Right atrium auricular region (tissue), 2 donors: ENCODE data around the gene NUP205. TPM values are rescaled to one million over a fixed set of nuclear protein-coding genes. Genes with fewer than 3 reads are reported as not detected.
A peak's percentile ranks its signal among the peaks of the same experiment; 100 is the strongest.

Source experiments
- DNase-seq: peaks from one replicate; pipeline ENCODE4 v3.0.0-alpha.2; 2019; ENCODE audit warnings: low spot score
- H3K27ac ChIP-seq, 2 donors: fragments of 200-600 bp; sonication (generic); 1 replicate in 1 of 2; 2 replicates in 1 of 2; pipeline ENCODE4 v1.5.1; 2016 to 2019
- H3K27me3 ChIP-seq, 2 donors: fragments of 200-600 bp; sonication (generic); one replicate each; pipeline versions ENCODE4 v1.5.1 to v1.6.0; 2017 to 2019
- H3K36me3 ChIP-seq: fragments of 200-600 bp; sonication (generic); one replicate; pipeline ENCODE4 v1.5.1; 2016
- H3K4me1 ChIP-seq, 2 donors: fragments of 200-600 bp; sonication (generic); one replicate each; pipeline versions ENCODE4 v1.5.1 to v1.6.0; 2017 to 2019
- H3K4me3 ChIP-seq, 2 donors: fragments of 200-600 bp; sonication (generic); 1 replicate in 1 of 2; 2 replicates in 1 of 2; pipeline ENCODE4 v1.5.1; 2017 to 2019; ENCODE audit warnings: mild to moderate bottlenecking in 1 of 2, moderate library complexity in 1 of 2
- H3K9me3 ChIP-seq, 2 donors: fragments of 200-600 bp; sonication (generic); one replicate each; pipeline ENCODE4 v1.5.1; 2019
- total RNA-seq, 2 donors: library from RNA; depleted of rRNA; stranded (reverse); fragments of >200 nt; gene quantifications; one replicate each; pipeline ENCODE4 v1.1.0, GENCODE V29; 2016
- TF ChIP-seq, protein P1 (sequence below), 2 donors: fragments of 200-600 bp; sonication (generic); IDR thresholded peaks; one replicate each; pipeline ENCODE4 v1.5.1; 2019; ENCODE audit warnings: antibody characterized with exemption in 2 of 2

The NUP205 gene
- total RNA-seq, 2 donors from 2014 or later = 14.3 to 17.2 TPM

DNA sequence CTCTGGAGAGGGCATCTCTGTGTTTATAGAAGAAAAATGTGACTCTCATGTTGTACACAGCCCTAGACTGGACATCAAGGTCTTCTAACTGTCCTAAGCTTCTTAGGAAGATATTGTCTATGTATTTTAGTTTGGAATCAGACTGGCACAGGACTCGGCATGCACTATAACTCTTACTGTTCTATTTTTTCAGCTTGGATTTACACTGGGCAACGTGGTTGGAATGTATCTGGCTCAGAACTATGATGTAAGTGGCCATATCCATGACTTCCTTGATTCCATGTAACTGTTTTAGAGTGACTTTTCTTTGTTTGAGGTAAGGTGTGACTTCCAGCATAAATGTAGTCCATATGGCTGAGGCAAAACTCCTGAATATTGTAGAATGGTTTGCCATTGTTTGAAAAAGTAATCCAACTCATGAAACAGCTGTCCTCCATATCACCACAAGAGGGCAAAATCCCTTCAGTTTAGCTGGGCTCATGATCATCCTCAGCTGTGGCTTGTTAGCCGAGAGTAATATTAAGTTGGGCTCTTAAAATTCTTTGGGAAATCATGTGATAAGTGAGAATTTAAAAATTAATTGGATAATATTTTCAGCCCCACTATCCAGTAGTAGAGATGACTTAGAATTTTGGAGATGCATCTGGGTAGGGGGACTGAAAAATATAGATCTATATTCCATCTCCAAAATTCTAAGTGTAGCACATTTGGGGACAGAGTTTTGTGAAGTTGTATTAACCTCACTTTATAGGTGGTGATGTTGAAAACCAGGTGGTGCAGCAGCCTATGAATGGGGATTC lies 115.0 kb downstream of the NUP205 start:
- Histone ChIP-seq H3K36me3 (peaks cover 7% of the 10 kb centered on the region), H3K27ac (peak overlapping the region; percentile 55 to 62), H3K9me3 (no peaks in the 10 kb centered on the region), H3K4me1 (peaks cover 0 to 43% of the 10 kb centered on the region in 2 donors), H3K27me3 (no peaks in the 10 kb centered on the region), H3K4me3 (no peak overlapping the region)
- DNase-seq = no peak
- TF ChIP-seq, protein P1, sequence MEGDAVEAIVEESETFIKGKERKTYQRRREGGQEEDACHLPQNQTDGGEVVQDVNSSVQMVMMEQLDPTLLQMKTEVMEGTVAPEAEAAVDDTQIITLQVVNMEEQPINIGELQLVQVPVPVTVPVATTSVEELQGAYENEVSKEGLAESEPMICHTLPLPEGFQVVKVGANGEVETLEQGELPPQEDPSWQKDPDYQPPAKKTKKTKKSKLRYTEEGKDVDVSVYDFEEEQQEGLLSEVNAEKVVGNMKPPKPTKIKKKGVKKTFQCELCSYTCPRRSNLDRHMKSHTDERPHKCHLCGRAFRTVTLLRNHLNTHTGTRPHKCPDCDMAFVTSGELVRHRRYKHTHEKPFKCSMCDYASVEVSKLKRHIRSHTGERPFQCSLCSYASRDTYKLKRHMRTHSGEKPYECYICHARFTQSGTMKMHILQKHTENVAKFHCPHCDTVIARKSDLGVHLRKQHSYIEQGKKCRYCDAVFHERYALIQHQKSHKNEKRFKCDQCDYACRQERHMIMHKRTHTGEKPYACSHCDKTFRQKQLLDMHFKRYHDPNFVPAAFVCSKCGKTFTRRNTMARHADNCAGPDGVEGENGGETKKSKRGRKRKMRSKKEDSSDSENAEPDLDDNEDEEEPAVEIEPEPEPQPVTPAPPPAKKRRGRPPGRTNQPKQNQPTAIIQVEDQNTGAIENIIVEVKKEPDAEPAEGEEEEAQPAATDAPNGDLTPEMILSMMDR (IDR thresholded peaks at IDR 0.05) = peak; percentile 57 to 84

DNA sequence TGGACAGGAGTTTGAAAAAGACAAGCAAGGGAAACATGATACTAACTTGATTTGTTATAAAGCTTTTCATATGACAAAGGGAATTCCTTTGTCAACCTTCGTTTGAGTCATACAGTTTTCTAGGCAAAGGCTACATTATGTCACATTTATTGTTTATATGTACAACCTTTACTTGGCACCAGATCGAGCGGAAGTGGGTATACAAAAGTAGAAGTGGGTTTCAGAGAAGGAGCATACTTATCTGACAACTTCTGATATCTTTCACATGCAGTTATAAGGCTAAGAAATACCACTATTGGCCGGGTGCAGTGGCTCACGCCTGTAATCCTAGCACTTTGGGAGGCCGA lies 115.6 kb downstream of the NUP205 start:
- TF ChIP-seq, protein P1 (IDR thresholded peaks at IDR 0.05) = no peak
- Histone ChIP-seq H3K27ac (peak overlapping the region; percentile 55 to 62), H3K27me3 (no peaks in the 10 kb centered on the region), H3K4me1 (peaks cover 0 to 49% of the 10 kb centered on the region in 2 donors), H3K9me3 (no peaks in the 10 kb centered on the region), H3K36me3 (peaks cover 11% of the 10 kb centered on the region), H3K4me3 (no peak overlapping the region)
- no peak for DNase-seq

- no peak for DNase-seq
These were observed 121.2 kb downstream of the NUP205 start for GRCh38 chr7:135678612-135679575.

DNA sequence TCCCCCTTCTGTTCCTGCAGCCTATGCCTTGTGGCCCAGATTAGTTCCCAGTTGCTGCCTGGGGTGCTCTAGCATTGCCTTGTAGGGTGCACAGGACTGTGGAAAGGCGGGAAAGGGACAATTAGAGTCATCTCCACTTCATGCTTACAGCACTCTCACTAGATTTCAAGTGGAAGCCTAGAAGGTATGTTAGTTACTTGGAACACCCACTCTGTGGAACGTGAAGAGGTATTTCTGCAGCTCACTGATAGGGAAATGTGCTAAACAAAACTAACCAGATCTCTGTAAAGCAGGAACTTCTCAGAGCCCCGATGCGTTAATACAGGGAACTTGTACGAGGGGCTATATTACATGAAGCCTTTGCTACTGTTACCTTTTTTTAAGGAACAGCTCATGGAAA lies 124.0 kb downstream of the NUP205 start:
- Histone ChIP-seq H3K4me3 (no peak overlapping the region), H3K27ac (peak overlapping the region in 1 of 2 donors; percentile 51), H3K27me3 (no peaks in the 10 kb centered on the region), H3K36me3 (peaks cover 11% of the 10 kb centered on the region), H3K9me3 (no peaks in the 10 kb centered on the region), H3K4me1 (peaks cover 0 to 33% of the 10 kb centered on the region in 2 donors)
- no peak for DNase-seq
- TF ChIP-seq, protein P1 (IDR thresholded peaks at IDR 0.05) = no peak

More at GRCh38 chr7:135678612-135679575, 121.2 kb downstream of the NUP205 start:
- H3K4me3 ChIP-seq = no peak overlapping the region
- H3K36me3 ChIP-seq = peaks cover 11% of the 10 kb centered on the region
- H3K9me3 ChIP-seq = no peaks in the 10 kb centered on the region
- no peak overlapping the region for H3K27ac ChIP-seq
- TF ChIP-seq, protein P1 (IDR thresholded peaks at IDR 0.05) = no peak
- H3K27me3 ChIP-seq = no peaks in the 10 kb centered on the region
- peaks cover 0 to 29% of the 10 kb centered on the region in 2 donors for H3K4me1 ChIP-seq

GRCh38 chr7:135682191-135682590 lies 124.5 kb downstream of the NUP205 start:
- Histone ChIP-seq H3K4me1 (peaks cover 0 to 33% of the 10 kb centered on the region in 2 donors), H3K9me3 (no peaks in the 10 kb centered on the region), H3K4me3 (no peak overlapping the region), H3K36me3 (peaks cover 10% of the 10 kb centered on the region), H3K27ac (peak overlapping the region in 1 of 2 donors; percentile 51), H3K27me3 (no peaks in the 10 kb centered on the region)
- DNase-seq = no peak
- TF ChIP-seq, protein P1 (IDR thresholded peaks at IDR 0.05) = no peak
